Measurements from ENCODE around the gene YJU2.
A peak's percentile ranks its signal among the peaks of the same experiment; 100 is the strongest.
"Not testable (repeated sequence)": the region's sequence is repeated elsewhere in the genome, so short reads cannot be mapped to it uniquely, and the experiment has no call there.

YJU2 gene

GRCh38 chr19:4246767-4247593, at the start of gene YJU2:
YJU2 (plus strand) TSS chr19:4247080; CDS start chr19:4247147, 67 bp downstream.
- peak; percentile 99 for DNase-seq (ENCODE audit: low read depth)

- no peak for DNase-seq (ENCODE audit: low read depth)
These were observed 49.7 kb upstream of the YJU2 start for GRCh38 chr19:4197228-4197624.

GRCh38 chr19:4197625-4198466, 49.0 kb upstream of the YJU2 start:
- no peak for DNase-seq (ENCODE audit: low read depth)

- DNase-seq (ENCODE audit: low read depth), result no peak
These were observed 48.3 kb upstream of the YJU2 start for GRCh38 chr19:4198467-4199126.

- no peak for DNase-seq (ENCODE audit: low read depth)
These were observed 47.1 kb upstream of the YJU2 start for GRCh38 chr19:4199699-4200293.

- no peak for DNase-seq (ENCODE audit: low read depth)
These were observed 45.8 kb upstream of the YJU2 start for GRCh38 chr19:4200940-4201542.

- no peak for DNase-seq (ENCODE audit: low read depth)
These were observed 45.1 kb upstream of the YJU2 start for GRCh38 chr19:4201798-4202197.

- no peak for DNase-seq (ENCODE audit: low read depth)
These were observed 39.9 kb upstream of the YJU2 start for GRCh38 chr19:4206818-4207484.

GRCh38 chr19:4208385-4209094, 38.3 kb upstream of the YJU2 start:
- DNase-seq (ENCODE audit: low read depth), result no peak

GRCh38 chr19:4210166-4210731, 36.6 kb upstream of the YJU2 start:
- no peak for DNase-seq (ENCODE audit: low read depth)

GRCh38 chr19:4213116-4213515, 33.8 kb upstream of the YJU2 start:
- no peak for DNase-seq (ENCODE audit: low read depth)

GRCh38 chr19:4215807-4216206, 31.1 kb upstream of the YJU2 start:
- DNase-seq (ENCODE audit: low read depth), result no peak

- DNase-seq (ENCODE audit: low read depth), result no peak
These were observed 30.0 kb upstream of the YJU2 start for GRCh38 chr19:4216846-4217245.

GRCh38 chr19:4217429-4218264, 29.2 kb upstream of the YJU2 start:
- DNase-seq (ENCODE audit: low read depth), result no peak

- DNase-seq (ENCODE audit: low read depth), result not testable (repeated sequence)
These were observed 28.4 kb upstream of the YJU2 start for GRCh38 chr19:4218523-4218922.

- no peak for DNase-seq (ENCODE audit: low read depth)
These were observed 26.7 kb upstream of the YJU2 start for GRCh38 chr19:4220188-4220587.

- no peak for DNase-seq (ENCODE audit: low read depth)
These were observed 22.4 kb upstream of the YJU2 start for GRCh38 chr19:4224470-4224869.

GRCh38 chr19:4225885-4226284, 21.0 kb upstream of the YJU2 start:
- no peak for DNase-seq (ENCODE audit: low read depth)

GRCh38 chr19:4227771-4228170, 19.1 kb upstream of the YJU2 start:
- DNase-seq (ENCODE audit: low read depth), result no peak
